Karpas-422 (cell line): ENCODE measurements around the gene ASCL1. TPM values are rescaled to one million over a fixed set of nuclear protein-coding genes. Genes with fewer than 3 reads are reported as not detected.

Source experiments
- DNase-seq: peaks from one replicate; pipeline ENCODE4 v3.0.0-alpha.2; 2015
- H2AFZ ChIP-seq: fragments of 200-600 bp; sonication (generic); 2 replicates; pipeline ENCODE4 v1.6.1; 2014; ENCODE audit warnings: antibody characterized with exemption, low read length, mixed read lengths
- H3K27ac ChIP-seq: fragments of 200-600 bp; sonication (generic); 2 replicates; pipeline ENCODE4 v1.5.1; 2014; ENCODE audit warnings: mild to moderate bottlenecking, low read length, moderate library complexity
- H3K27me3 ChIP-seq: fragments of 200-600 bp; sonication (generic); 2 replicates; pipeline ENCODE4 v1.6.1; 2014; ENCODE audit warnings: low read length, mixed read lengths
- H3K36me3 ChIP-seq: fragments of 200-600 bp; sonication (generic); 2 replicates; pipeline ENCODE4 v1.6.1; 2014; ENCODE audit warnings: low read length, mixed read lengths; ENCODE audit not compliant: insufficient read depth
- H3K4me1 ChIP-seq: fragments of 200-600 bp; sonication (generic); 2 replicates; pipeline ENCODE4 v1.6.1; 2014; ENCODE audit warnings: mild to moderate bottlenecking, low read length, mixed read lengths
- H3K4me2 ChIP-seq: fragments of 200-600 bp; sonication (generic); 2 replicates; pipeline ENCODE4 v1.6.1; 2014; ENCODE audit warnings: low read length, low read depth, mild to moderate bottlenecking; ENCODE audit not compliant: poor library complexity, severe bottlenecking
- H3K4me3 ChIP-seq: fragments of 200-600 bp; sonication (generic); 2 replicates; pipeline ENCODE4 v1.5.1; 2014; ENCODE audit warnings: mild to moderate bottlenecking, antibody characterized with exemption, low read length, mixed read lengths
- H3K79me2 ChIP-seq: fragments of 200-600 bp; sonication (generic); 2 replicates; pipeline ENCODE4 v1.6.1; 2014; ENCODE audit warnings: mild to moderate bottlenecking, low read length, mixed read lengths
- H3K9ac ChIP-seq: fragments of 200-600 bp; sonication (generic); 2 replicates; pipeline ENCODE4 v1.6.0; 2014; ENCODE audit warnings: low read length
- H3K9me2 ChIP-seq: fragments of 200-600 bp; sonication (generic), shearing (Covaris generic); replicated peaks from 2 replicates; pipeline ENCODE4 v1.6.0; 2014; ENCODE audit warnings: mild to moderate bottlenecking, low read length, moderate library complexity; ENCODE audit not compliant: insufficient read depth
- H3K9me3 ChIP-seq: fragments of 300-700, 200-600 bp; sonication (generic); 2 replicates; pipeline ENCODE4 v1.6.1; 2014; ENCODE audit warnings: low read length, mixed read lengths
- H4K20me1 ChIP-seq: fragments of 200-600 bp; sonication (generic); 2 replicates; pipeline ENCODE4 v1.6.1; 2014; ENCODE audit warnings: mild to moderate bottlenecking, antibody characterized with exemption, low read length, low read depth; ENCODE audit not compliant: insufficient read depth
- total RNA-seq: library from RNA; depleted of rRNA; stranded (reverse); fragments of >200 nt; shearing (Covaris generic); gene quantifications from 2 replicates; pipeline ENCODE4 v1.2.3, GENCODE V29; 2014; ENCODE audit warnings: low replicate concordance

ASCL1 gene
- total RNA-seq, 1 experiment from 2014 or later = not detected

- peak; percentile 53 for DNase-seq
These were observed 40.3 kb upstream of the ASCL1 start, which contains the start of gene PAH for GRCh38 chr12:102917026-102917787. PAH (minus strand) TSS chr12:102917244; CDS start chr12:102917130, 114 bp downstream.

GRCh38 chr12:102918840-102919239, 38.6 kb upstream of the ASCL1 start:
- Histone ChIP-seq H2AFZ (peak overlapping the region; percentile 7; the same call in 1 of the 2 replicates), H3K27me3 (no peaks in the 10 kb centered on the region), H3K79me2 (no peaks in the 10 kb centered on the region), H3K9me2 (no peaks in the 10 kb centered on the region), H3K4me3 (no peak overlapping the region), H3K4me1 (peaks cover 20% of the 10 kb centered on the region), H3K9ac (no peak overlapping the region), H3K9me3 (no peaks in the 10 kb centered on the region), H4K20me1 (no peaks in the 10 kb centered on the region), H3K4me2 (no peak overlapping the region), H3K36me3 (no peaks in the 10 kb centered on the region), H3K27ac (no peak overlapping the region)
- peak; percentile 46 for DNase-seq

More at GRCh38 chr12:102917026-102917787, 40.3 kb upstream of the ASCL1 start, which contains the start of gene PAH:
- no peaks in the 10 kb centered on the region for H3K36me3 ChIP-seq
- H4K20me1 ChIP-seq = no peaks in the 10 kb centered on the region
- peaks cover 20% of the 10 kb centered on the region for H3K4me1 ChIP-seq
- peak within 1 kb of the TSS; percentile 50 for H3K9ac ChIP-seq
- H3K4me3 ChIP-seq = peak within 1 kb of the TSS; percentile 63
- H3K27me3 ChIP-seq = no peaks in the 10 kb centered on the region
- H3K79me2 ChIP-seq = no peaks in the 10 kb centered on the region
- H2AFZ ChIP-seq = peak within 1 kb of the TSS; percentile 95
- no peaks in the 10 kb centered on the region for H3K9me3 ChIP-seq
- H3K27ac ChIP-seq = no peak within 1 kb of the TSS
- peak within 1 kb of the TSS; percentile 70 for H3K4me2 ChIP-seq
- H3K9me2 ChIP-seq = no peaks in the 10 kb centered on the region

- DNase-seq = no peak
- no peak overlapping the region for H3K4me2 ChIP-seq
- no peaks in the 10 kb centered on the region for H3K9me3 ChIP-seq
- no peak overlapping the region for H3K27ac ChIP-seq
- no peaks in the 10 kb centered on the region for H3K9me2 ChIP-seq
- no peaks in the 10 kb centered on the region; the same call in 1 of the 2 replicates for H3K27me3 ChIP-seq
- no peaks in the 10 kb centered on the region for H4K20me1 ChIP-seq
- H3K36me3 ChIP-seq = no peaks in the 10 kb centered on the region
- H3K4me3 ChIP-seq = no peak overlapping the region
- no peak overlapping the region for H2AFZ ChIP-seq
- no peaks in the 10 kb centered on the region for H3K79me2 ChIP-seq
- no peak overlapping the region for H3K9ac ChIP-seq
- peaks cover 20% of the 10 kb centered on the region for H3K4me1 ChIP-seq
These were observed 37.2 kb upstream of the ASCL1 start for GRCh38 chr12:102920271-102920670.

- Histone ChIP-seq H3K4me2 (no peak overlapping the region), H2AFZ (no peak overlapping the region), H4K20me1 (no peaks in the 10 kb centered on the region), H3K9ac (no peak overlapping the region), H3K9me2 (no peaks in the 10 kb centered on the region), H3K79me2 (no peaks in the 10 kb centered on the region), H3K9me3 (no peaks in the 10 kb centered on the region), H3K4me1 (peaks cover 20% of the 10 kb centered on the region), H3K4me3 (no peak overlapping the region), H3K36me3 (no peaks in the 10 kb centered on the region), H3K27ac (no peak overlapping the region), H3K27me3 (no peaks in the 10 kb centered on the region; the same call in 1 of the 2 replicates)
- no peak for DNase-seq
These were observed 36.2 kb upstream of the ASCL1 start for GRCh38 chr12:102921240-102921639.

- H3K4me1 ChIP-seq = no peaks in the 10 kb centered on the region
- no peak overlapping the region for H3K9ac ChIP-seq
- no peak overlapping the region for H2AFZ ChIP-seq
- H3K36me3 ChIP-seq = no peaks in the 10 kb centered on the region
- no peak overlapping the region for H3K4me3 ChIP-seq
- DNase-seq = no peak
- H3K4me2 ChIP-seq = no peak overlapping the region
- no peaks in the 10 kb centered on the region for H3K79me2 ChIP-seq
- H4K20me1 ChIP-seq = no peaks in the 10 kb centered on the region
- no peaks in the 10 kb centered on the region for H3K9me3 ChIP-seq
- no peaks in the 10 kb centered on the region for H3K9me2 ChIP-seq
- H3K27me3 ChIP-seq = no peaks in the 10 kb centered on the region; the same call in 1 of the 2 replicates
- no peak overlapping the region for H3K27ac ChIP-seq
These were observed 30.3 kb upstream of the ASCL1 start for GRCh38 chr12:102927220-102927619.

- Histone ChIP-seq H3K9ac (no peak overlapping the region), H3K9me3 (no peaks in the 10 kb centered on the region), H3K4me2 (no peak overlapping the region), H2AFZ (no peak overlapping the region), H3K27me3 (no peaks in the 10 kb centered on the region), H3K4me3 (no peak overlapping the region), H3K79me2 (no peaks in the 10 kb centered on the region), H3K36me3 (no peaks in the 10 kb centered on the region), H3K9me2 (no peaks in the 10 kb centered on the region), H4K20me1 (no peaks in the 10 kb centered on the region), H3K4me1 (no peaks in the 10 kb centered on the region), H3K27ac (no peak overlapping the region)
- DNase-seq = no peak
These were observed 24.3 kb upstream of the ASCL1 start for GRCh38 chr12:102933168-102933567.

GRCh38 chr12:102939059-102939458, 18.4 kb upstream of the ASCL1 start:
- no peaks in the 10 kb centered on the region for H3K4me1 ChIP-seq
- no peaks in the 10 kb centered on the region for H3K9me3 ChIP-seq
- no peaks in the 10 kb centered on the region for H3K79me2 ChIP-seq
- no peaks in the 10 kb centered on the region for H3K9me2 ChIP-seq
- no peak overlapping the region for H3K27ac ChIP-seq
- H3K4me2 ChIP-seq = no peak overlapping the region
- H4K20me1 ChIP-seq = no peaks in the 10 kb centered on the region
- no peaks in the 10 kb centered on the region for H3K27me3 ChIP-seq
- no peak overlapping the region for H2AFZ ChIP-seq
- H3K9ac ChIP-seq = no peak overlapping the region
- H3K36me3 ChIP-seq = no peaks in the 10 kb centered on the region
- H3K4me3 ChIP-seq = no peak overlapping the region
- no peak for DNase-seq

GRCh38 chr12:102939670-102940222, 17.7 kb upstream of the ASCL1 start:
- Histone ChIP-seq H3K9ac (no peak overlapping the region), H3K36me3 (no peaks in the 10 kb centered on the region), H3K79me2 (no peaks in the 10 kb centered on the region), H3K4me3 (no peak overlapping the region), H3K4me2 (no peak overlapping the region), H3K27me3 (no peaks in the 10 kb centered on the region), H2AFZ (no peak overlapping the region), H4K20me1 (no peaks in the 10 kb centered on the region), H3K9me3 (no peaks in the 10 kb centered on the region), H3K4me1 (no peaks in the 10 kb centered on the region), H3K27ac (no peak overlapping the region), H3K9me2 (no peaks in the 10 kb centered on the region)
- peak; percentile 48 for DNase-seq
